Neural cell (in vitro differentiated cells): Measurements from ENCODE around the gene KCNK10. TPM values are rescaled to one million over a fixed set of nuclear protein-coding genes. Genes with fewer than 3 reads are reported as not detected.

ENCODE experiments used
- H2AFZ ChIP-seq: fragments of 200-600, 300-800 bp; sonication (generic), shearing (Covaris generic); 2 replicates; pipeline ENCODE4 v1.6.0; 2014; ENCODE audit warnings: low read depth, mild to moderate bottlenecking, antibody characterized with exemption, low read length, moderate library complexity
- H3F3A ChIP-seq: fragments of 200-600 bp; shearing (Covaris generic); 2 replicates; pipeline ENCODE4 v1.6.1; 2016; ENCODE audit warnings: mild to moderate bottlenecking, moderate library complexity, mixed read lengths, antibody characterized with exemption, low read length; ENCODE audit not compliant: insufficient read depth, poor library complexity, severe bottlenecking
- H3K27ac ChIP-seq: fragments of 200-600, 300-800 bp; sonication (generic), shearing (Covaris generic); 2 replicates; pipeline ENCODE4 v1.5.1; 2014; ENCODE audit warnings: mild to moderate bottlenecking, low read length, moderate library complexity
- H3K27me3 ChIP-seq: fragments of 300-800, 200-600 bp; sonication (generic), shearing (Covaris generic); 2 replicates; pipeline ENCODE4 v1.6.0; 2014; ENCODE audit warnings: mild to moderate bottlenecking, low read depth, low read length, moderate library complexity; ENCODE audit not compliant: insufficient read depth
- H3K36me3 ChIP-seq: fragments of 300-800, 200-600 bp; sonication (generic), shearing (Covaris generic); 2 replicates; pipeline ENCODE4 v1.5.1; 2014; ENCODE audit warnings: mild to moderate bottlenecking, antibody characterized with exemption, low read length, moderate library complexity; ENCODE audit not compliant: insufficient read depth
- H3K4me2 ChIP-seq: fragments of 300-800, 200-600 bp; sonication (generic), shearing (Covaris generic); 2 replicates; pipeline ENCODE4 v1.6.0; 2014; ENCODE audit warnings: mild to moderate bottlenecking, low read length
- H3K4me3 ChIP-seq: fragments of 300-800, 200-600 bp; sonication (generic), shearing (Covaris generic); 2 replicates; pipeline ENCODE4 v1.5.1; 2014; ENCODE audit warnings: mild to moderate bottlenecking, low read length, moderate library complexity
- H3K79me2 ChIP-seq: fragments of 200-600 bp; shearing (Covaris generic); replicated peaks from 2 replicates; pipeline ENCODE4 v1.6.0; 2014; ENCODE audit warnings: mild to moderate bottlenecking, low read length, moderate library complexity; ENCODE audit not compliant: insufficient read depth
- H3K9ac ChIP-seq: fragments of 300-800, 200-600 bp; sonication (generic), shearing (Covaris generic); 2 replicates; pipeline ENCODE4 v1.6.1; 2016; ENCODE audit warnings: mild to moderate bottlenecking, low read length, mixed read lengths
- H3K9me2 ChIP-seq: fragments of 200-600 bp; shearing (Covaris generic); 2 replicates; pipeline ENCODE4 v1.6.1; 2016; ENCODE audit warnings: mild to moderate bottlenecking, low read length, mixed read lengths; ENCODE audit not compliant: insufficient read depth
- H3K9me3 ChIP-seq: fragments of 200-600, 300-800 bp; sonication (generic), shearing (Covaris generic); 2 replicates; pipeline ENCODE4 v1.6.1; 2016; ENCODE audit warnings: mild to moderate bottlenecking, mixed run types, low read length, moderate library complexity, mixed read lengths
- H4K20me1 ChIP-seq: fragments of 200-600 bp; shearing (Covaris generic); 2 replicates; pipeline ENCODE4 v1.6.1; 2016; ENCODE audit warnings: mild to moderate bottlenecking, mixed run types; ENCODE audit not compliant: insufficient read depth
- CTCF ChIP-seq: fragments of 450-650 bp; IDR thresholded peaks from 2 replicates; pipeline ENCODE4 v1.5.1; 2014; ENCODE audit warnings: antibody characterized with exemption, mild to moderate bottlenecking, moderate library complexity; ENCODE audit not compliant: poor library complexity, severe bottlenecking
- EP300 ChIP-seq: fragments of 450-650 bp; conservative IDR thresholded peaks from 2 replicates; pipeline ENCODE4 v1.6.1; 2014; ENCODE audit warnings: antibody characterized with exemption, mild to moderate bottlenecking, moderate library complexity; ENCODE audit not compliant: poor library complexity, severe bottlenecking
- EZH2 ChIP-seq: fragments of 200-600, 300-800 bp; shearing (Covaris generic), sonication (generic); IDR thresholded peaks from 2 replicates; pipeline ENCODE4 v1.6.1; 2014; ENCODE audit warnings: antibody characterized with exemption, low read length, borderline replicate concordance, mild to moderate bottlenecking; ENCODE audit not compliant: insufficient read depth, poor library complexity, severe bottlenecking
- MXI1 ChIP-seq: fragments of 450-650 bp; conservative IDR thresholded peaks from 2 replicates; pipeline ENCODE4 v1.6.1; 2014; ENCODE audit warnings: antibody characterized with exemption, mild to moderate bottlenecking; ENCODE audit not compliant: poor library complexity, severe bottlenecking
- POLR2AphosphoS5 ChIP-seq: IDR thresholded peaks from 2 replicates; pipeline ENCODE4 v1.6.1; 2012
- RAD21 ChIP-seq: fragments of 450-650 bp; conservative IDR thresholded peaks from 2 replicates; pipeline ENCODE4 v1.6.1; 2014; ENCODE audit warnings: antibody characterized with exemption, mild to moderate bottlenecking, moderate library complexity
- REST ChIP-seq: IDR thresholded peaks from 2 replicates; pipeline ENCODE4 v1.6.1; 2012; ENCODE audit warnings: borderline replicate concordance
- SMC3 ChIP-seq: fragments of 450-650 bp; conservative IDR thresholded peaks from 2 replicates; pipeline ENCODE4 v1.6.1; 2014; ENCODE audit warnings: antibody characterized with exemption, mild to moderate bottlenecking, moderate library complexity; ENCODE audit not compliant: poor library complexity
- TAF1 ChIP-seq: IDR thresholded peaks from 2 replicates; pipeline ENCODE4 v1.6.1; 2012; ENCODE audit warnings: low read depth
- polyA plus RNA-seq: library from polyadenylated mRNA; depleted of rRNA; stranded (reverse); fragments of >200 nt; gene quantifications from 2 replicates; pipeline ENCODE4 v1.2.3, GENCODE V29; 2014

The KCNK10 gene
- polyA plus RNA-seq, 1 donor from 2014 or later = 6.9 TPM

GRCh38 chr14:88300817-88301216, 22.3 kb downstream of the KCNK10 start:
- Histone ChIP-seq H3K9me2 (no peaks in the 10 kb centered on the region), H2AFZ (no peak overlapping the region), H3K27ac (no peak overlapping the region), H3K36me3 (no peaks in the 10 kb centered on the region), H3K79me2 (no peaks in the 10 kb centered on the region), H3K9ac (no peak overlapping the region), H3K4me2 (no peak overlapping the region), H4K20me1 (no peaks in the 10 kb centered on the region), H3K9me3 (no peaks in the 10 kb centered on the region), H3F3A (no peaks in the 10 kb centered on the region), H3K27me3 (no peaks in the 10 kb centered on the region), H3K4me3 (no peak overlapping the region)
- TF ChIP-seq MXI1 (no peak), TAF1 (no peak), CTCF (no peak), SMC3 (no peak), REST (no peak), EZH2 (no peak), EP300 (no peak), RAD21 (no peak), POLR2AphosphoS5 (no peak)

- Histone ChIP-seq H3K4me3 (no peak overlapping the region), H3K9me3 (no peaks in the 10 kb centered on the region), H2AFZ (no peak overlapping the region), H3K27me3 (no peaks in the 10 kb centered on the region), H4K20me1 (no peaks in the 10 kb centered on the region), H3K36me3 (no peaks in the 10 kb centered on the region), H3K27ac (no peak overlapping the region), H3F3A (no peaks in the 10 kb centered on the region), H3K9me2 (no peaks in the 10 kb centered on the region), H3K79me2 (no peaks in the 10 kb centered on the region), H3K9ac (no peak overlapping the region), H3K4me2 (no peak overlapping the region)
- TF ChIP-seq MXI1 = no peak
Observed at GRCh38 chr14:88299865-88300530, 23.1 kb downstream of the KCNK10 start.

GRCh38 chr14:88297306-88297705, 25.8 kb downstream of the KCNK10 start:
- Histone ChIP-seq H3K79me2 (peaks cover 5% of the 10 kb centered on the region), H3K9ac (no peak overlapping the region), H3F3A (no peaks in the 10 kb centered on the region), H3K4me3 (no peak overlapping the region), H3K27me3 (no peaks in the 10 kb centered on the region), H3K4me2 (no peak overlapping the region), H3K9me3 (no peaks in the 10 kb centered on the region), H3K27ac (no peak overlapping the region), H2AFZ (no peak overlapping the region), H4K20me1 (no peaks in the 10 kb centered on the region), H3K9me2 (no peaks in the 10 kb centered on the region), H3K36me3 (no peaks in the 10 kb centered on the region)
- TF ChIP-seq REST = no peak
- TF ChIP-seq TAF1 = no peak
- no peak for TF ChIP-seq POLR2AphosphoS5
- no peak for TF ChIP-seq EP300
- no peak for TF ChIP-seq EZH2
- TF ChIP-seq MXI1 = no peak
